HFF-Myc (cell line): ENCODE measurements around the gene TP53BP2.

ENCODE experiments used
- DNase-seq: peaks from one replicate; pipeline ENCODE4 v3.0.0-alpha.2; 2011; ENCODE audit warnings: low read depth; ENCODE audit errors: extremely low read depth
- H3K4me3 ChIP-seq: replicated peaks from 2 replicates; pipeline ENCODE4 v1.5.1; 2011; ENCODE audit warnings: low read depth, mild to moderate bottlenecking, control low read depth, low read length
- CTCF ChIP-seq: IDR thresholded peaks from 2 replicates; pipeline ENCODE4 v1.5.1; 2012; ENCODE audit warnings: mild to moderate bottlenecking, low read depth, low read length, control low read depth; ENCODE audit errors: missing control alignments

Gene TP53BP2

GRCh38 chr1:223793716-223794115 is 52.0 kb downstream of the TP53BP2 start:
- no peak for DNase-seq
- no peak for TF ChIP-seq CTCF
- no peak overlapping the region for H3K4me3 ChIP-seq

GRCh38 chr1:223792046-223792445 is 53.7 kb downstream of the TP53BP2 start:
- TF ChIP-seq CTCF = no peak
- H3K4me3 ChIP-seq = no peak overlapping the region
- DNase-seq = no peak

- no peak for TF ChIP-seq CTCF
- no peak for DNase-seq
- H3K4me3 ChIP-seq = no peak overlapping the region
Observed at GRCh38 chr1:223788746-223789415, 56.9 kb downstream of the TP53BP2 start.

- no peak for TF ChIP-seq CTCF
- no peak for DNase-seq
Observed at GRCh38 chr1:223785808-223786207, 59.9 kb downstream of the TP53BP2 start.

GRCh38 chr1:223784541-223784940 is 61.2 kb downstream of the TP53BP2 start:
- no peak overlapping the region for H3K4me3 ChIP-seq
- DNase-seq = no peak
- no peak for TF ChIP-seq CTCF

More at GRCh38 chr1:223785808-223786207, 59.9 kb downstream of the TP53BP2 start:
- no peak overlapping the region for H3K4me3 ChIP-seq

- H3K4me3 ChIP-seq = no peak overlapping the region
- TF ChIP-seq CTCF = no peak
- DNase-seq = no peak
Observed at GRCh38 chr1:223783676-223784075, 62.1 kb downstream of the TP53BP2 start.

- no peak for DNase-seq
- H3K4me3 ChIP-seq = no peak overlapping the region
- no peak for TF ChIP-seq CTCF
Observed at GRCh38 chr1:223780949-223781348, 64.8 kb downstream of the TP53BP2 start.
